ELR (cell line): ENCODE measurements around the gene SEMA3A.
A peak's percentile ranks its signal among the peaks of the same experiment; 100 is the strongest.

Source experiments
- DNase-seq: peaks from one replicate; pipeline ENCODE4 v3.0.0-alpha.2; 2015; ENCODE audit warnings: low read depth

SEMA3A gene

GRCh38 chr7:84195295-84196060 is 889 bp upstream of the SEMA3A start:
- peak; percentile 27 for DNase-seq

- no peak for DNase-seq
Observed at GRCh38 chr7:84193747-84194146, 842 bp downstream of the SEMA3A start.

GRCh38 chr7:84191842-84192241 is 2.7 kb downstream of the SEMA3A start:
- DNase-seq: peak; percentile 53

GRCh38 chr7:84191261-84191660 is 3.3 kb downstream of the SEMA3A start:
- peak; percentile 56 for DNase-seq

- DNase-seq: peak; percentile 60
Observed at GRCh38 chr7:84190016-84190705, 4.4 kb downstream of the SEMA3A start.

- peak; percentile 47 for DNase-seq
Observed at GRCh38 chr7:84188786-84189405, 5.7 kb downstream of the SEMA3A start.

GRCh38 chr7:84187813-84188510 is 6.6 kb downstream of the SEMA3A start:
- peak; percentile 89 for DNase-seq

- DNase-seq: no peak
Observed at GRCh38 chr7:84187087-84187805, 7.3 kb downstream of the SEMA3A start.

- DNase-seq: no peak
Observed at GRCh38 chr7:84183741-84184140, 10.8 kb downstream of the SEMA3A start.

GRCh38 chr7:84182301-84182700 is 12.3 kb downstream of the SEMA3A start:
- DNase-seq: no peak

GRCh38 chr7:84181628-84182027 is 13.0 kb downstream of the SEMA3A start:
- DNase-seq: no peak

GRCh38 chr7:84177758-84178412 is 16.7 kb downstream of the SEMA3A start:
- peak; percentile 59 for DNase-seq

- DNase-seq: no peak
Observed at GRCh38 chr7:84176716-84177115, 17.9 kb downstream of the SEMA3A start.

- no peak for DNase-seq
Observed at GRCh38 chr7:84175461-84175860, 19.1 kb downstream of the SEMA3A start.

GRCh38 chr7:84170646-84171045 is 23.9 kb downstream of the SEMA3A start:
- DNase-seq: no peak

GRCh38 chr7:84162584-84162983 is 32.0 kb downstream of the SEMA3A start:
- DNase-seq: no peak

GRCh38 chr7:84162125-84162524 is 32.5 kb downstream of the SEMA3A start:
- no peak for DNase-seq

- no peak for DNase-seq
Observed at GRCh38 chr7:84161398-84161797, 33.2 kb downstream of the SEMA3A start.

- DNase-seq: no peak
Observed at GRCh38 chr7:84159435-84159834, 35.2 kb downstream of the SEMA3A start.

GRCh38 chr7:84157171-84157570 is 37.4 kb downstream of the SEMA3A start:
- no peak for DNase-seq
